GM19238 (cell line): ENCODE data around the gene TRAPPC10.
"Not testable (repeated sequence)": the region's sequence is repeated elsewhere in the genome, so short reads cannot be mapped to it uniquely, and the experiment has no call there.

ENCODE experiments used
- DNase-seq: peaks from one replicate; pipeline ENCODE4 v3.0.0; 2011; ENCODE audit warnings: low spot score; ENCODE audit not compliant: insufficient read length

The TRAPPC10 gene

DNA sequence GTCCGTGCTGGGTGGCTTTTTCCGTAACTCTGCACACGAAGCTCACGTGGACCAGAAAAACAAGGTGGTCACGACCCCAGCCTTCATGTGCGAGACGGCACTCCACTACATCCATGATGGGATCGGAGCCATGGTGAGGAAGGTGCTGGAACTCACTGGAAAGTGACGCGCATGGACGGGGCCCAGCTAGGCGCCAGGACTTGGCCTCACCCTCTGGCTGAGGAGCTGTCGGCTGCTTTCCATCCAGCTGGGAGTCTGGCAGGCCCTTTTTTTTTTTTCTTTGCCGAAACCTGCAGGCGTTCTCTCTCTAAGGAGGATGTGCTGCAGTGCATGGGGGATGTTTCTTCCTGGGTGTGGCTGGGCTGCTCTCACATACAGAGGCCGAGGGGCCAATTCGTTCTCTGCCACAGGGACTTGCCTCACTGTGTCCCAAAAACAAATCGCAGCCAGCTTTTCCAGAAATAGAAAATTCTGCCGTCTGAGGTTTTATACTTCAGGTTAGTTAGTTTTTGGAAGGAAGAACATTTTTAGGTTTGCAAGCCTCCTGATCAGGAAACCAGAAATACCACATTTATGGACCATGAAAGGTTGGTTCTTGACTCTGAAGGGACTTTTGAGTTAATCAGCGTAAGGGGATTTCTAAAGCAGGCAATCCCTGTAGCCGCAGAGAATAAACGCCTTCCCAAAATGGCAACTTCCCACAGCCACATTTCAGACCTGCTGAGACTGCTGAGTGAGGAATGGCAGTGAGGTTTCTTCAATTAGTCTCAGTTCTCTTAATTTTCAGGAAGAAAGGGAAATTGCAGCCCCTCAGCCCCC, 132.9 kb downstream of the TRAPPC10 start:
- DNase-seq: not testable (repeated sequence)

DNA sequence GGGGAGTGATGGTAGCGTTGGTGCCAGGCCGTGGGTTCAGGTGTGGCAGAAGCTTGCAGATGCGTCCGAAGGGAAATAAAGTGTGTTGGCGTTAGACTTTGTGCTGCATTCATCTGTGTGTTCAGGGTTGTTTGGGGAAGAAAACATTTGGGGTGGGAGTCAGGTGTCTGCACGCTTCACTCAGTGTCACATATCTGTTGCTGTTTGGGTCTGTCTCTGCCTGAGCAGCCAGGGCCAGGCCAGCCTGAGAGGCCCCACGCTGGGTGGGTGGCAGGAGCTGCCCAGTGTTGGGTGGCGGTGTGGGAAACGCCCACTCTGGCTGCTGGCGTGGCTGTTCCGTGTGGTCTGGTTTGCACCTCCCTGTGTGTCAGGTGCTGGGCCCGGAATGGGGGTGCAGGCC, 133.5 kb downstream of the TRAPPC10 start:
- not testable (repeated sequence) for DNase-seq

DNA sequence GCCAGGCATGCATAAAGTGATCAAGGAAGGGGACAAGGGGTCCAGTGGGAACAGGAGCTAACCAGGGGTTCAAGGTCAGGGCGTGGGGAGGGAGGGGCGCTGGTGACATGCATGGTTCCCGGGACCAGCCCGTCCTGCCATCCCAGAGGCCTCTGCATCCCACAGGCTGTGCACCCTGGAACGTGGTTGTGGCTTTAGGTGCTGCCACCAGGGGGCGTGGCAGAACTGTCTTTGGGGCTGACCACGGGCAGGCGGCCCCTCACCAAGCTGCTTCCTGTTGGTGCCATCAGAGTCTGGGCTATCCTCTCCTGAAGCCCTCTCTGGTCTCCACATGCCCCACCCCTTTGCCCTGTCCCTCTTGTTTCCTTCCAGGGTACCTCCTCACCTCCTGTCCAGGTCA, 135.0 kb downstream of the TRAPPC10 start:
- DNase-seq: not testable (repeated sequence)

DNA sequence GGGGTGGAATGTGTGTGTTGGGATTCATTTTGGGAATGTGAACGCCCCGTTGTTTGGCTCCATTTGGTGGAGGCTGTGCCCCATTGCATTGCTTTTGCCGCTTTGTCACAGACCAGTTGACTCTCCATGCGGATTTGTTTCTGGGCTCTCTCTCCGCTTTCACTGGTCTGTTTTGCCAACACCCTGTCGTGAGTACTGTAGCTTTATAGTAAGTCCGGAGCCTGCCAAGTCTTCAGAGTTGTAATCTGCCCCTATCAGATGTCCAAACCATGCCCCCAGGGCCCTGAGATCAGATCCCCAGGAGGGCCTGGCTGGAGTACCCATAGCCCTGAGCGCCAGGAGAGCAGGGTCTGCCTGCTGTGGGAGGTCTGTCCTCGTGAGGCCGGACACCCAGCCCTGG, 138.1 kb downstream of the TRAPPC10 start:
- DNase-seq: not testable (repeated sequence)

DNA sequence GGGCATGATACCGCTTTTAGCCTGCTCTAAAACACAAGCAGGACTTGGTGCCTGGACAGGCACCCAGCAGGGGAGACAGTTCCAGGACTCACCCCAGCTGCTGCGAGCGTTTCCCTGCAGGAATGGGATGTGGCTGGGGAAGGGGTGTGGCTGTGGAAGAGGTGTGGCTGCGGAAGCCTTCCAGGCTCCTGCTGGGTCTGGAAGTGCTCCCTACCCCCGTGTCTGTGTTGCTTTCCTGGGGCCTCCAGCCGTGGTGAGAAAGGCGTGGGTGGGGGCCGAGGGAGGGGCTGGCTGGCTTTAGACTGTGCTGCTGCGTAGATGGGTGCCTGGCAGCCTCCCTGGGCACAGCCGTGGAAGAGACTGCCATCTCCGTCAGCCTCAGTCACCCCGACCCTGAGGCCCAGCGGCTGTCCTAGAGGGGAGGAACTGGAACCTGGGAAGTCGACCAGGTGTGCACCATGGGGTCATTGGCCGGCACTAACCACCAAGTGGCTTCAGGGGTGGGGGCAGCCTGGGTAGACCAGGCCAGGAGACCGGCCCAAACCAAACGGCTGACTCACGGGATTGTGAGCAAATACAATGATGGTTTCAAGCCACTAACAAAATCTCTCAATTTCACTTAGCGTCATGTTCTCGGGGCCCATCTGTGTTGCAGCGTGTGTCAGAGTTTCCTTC, 141.2 kb downstream of the TRAPPC10 start:
- not testable (repeated sequence) for DNase-seq

DNA sequence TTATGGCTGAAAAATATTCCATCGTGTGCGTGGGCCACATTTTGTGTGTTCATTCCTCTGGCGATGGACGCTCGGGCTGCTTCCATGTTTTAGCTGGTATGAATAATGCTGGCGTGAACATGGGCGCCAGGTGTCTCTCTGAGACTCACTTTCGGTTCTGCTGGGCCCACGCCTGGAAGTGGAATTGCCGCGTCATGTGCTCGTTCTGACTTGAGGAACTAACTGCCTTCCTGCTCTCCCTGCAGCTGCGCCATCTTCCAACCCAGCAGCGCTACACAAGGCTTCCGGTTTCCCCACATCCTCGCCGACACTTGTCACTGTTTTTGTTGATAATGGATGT, 141.8 kb downstream of the TRAPPC10 start:
- DNase-seq: not testable (repeated sequence)

DNA sequence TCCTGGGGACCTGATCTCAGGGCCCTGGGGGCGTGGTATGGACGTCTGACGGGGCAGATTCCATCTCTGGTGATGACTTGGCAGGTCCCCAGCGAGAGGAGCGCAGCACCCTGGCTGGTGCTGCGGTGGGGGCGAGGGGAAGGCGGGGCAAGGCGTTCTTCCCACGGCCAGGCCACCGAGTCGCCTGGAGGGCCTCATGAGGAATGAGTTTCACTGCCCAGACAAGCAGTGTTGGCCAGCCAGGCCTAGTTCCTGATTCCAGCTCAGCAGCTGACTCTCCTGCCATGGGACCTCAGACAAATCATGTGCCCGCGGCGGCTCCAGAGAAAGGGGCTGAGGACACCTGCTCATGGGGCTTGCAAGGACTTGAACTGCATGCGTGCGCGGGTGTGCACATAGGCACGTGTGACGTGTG, 142.7 kb downstream of the TRAPPC10 start:
- not testable (repeated sequence) for DNase-seq

DNA sequence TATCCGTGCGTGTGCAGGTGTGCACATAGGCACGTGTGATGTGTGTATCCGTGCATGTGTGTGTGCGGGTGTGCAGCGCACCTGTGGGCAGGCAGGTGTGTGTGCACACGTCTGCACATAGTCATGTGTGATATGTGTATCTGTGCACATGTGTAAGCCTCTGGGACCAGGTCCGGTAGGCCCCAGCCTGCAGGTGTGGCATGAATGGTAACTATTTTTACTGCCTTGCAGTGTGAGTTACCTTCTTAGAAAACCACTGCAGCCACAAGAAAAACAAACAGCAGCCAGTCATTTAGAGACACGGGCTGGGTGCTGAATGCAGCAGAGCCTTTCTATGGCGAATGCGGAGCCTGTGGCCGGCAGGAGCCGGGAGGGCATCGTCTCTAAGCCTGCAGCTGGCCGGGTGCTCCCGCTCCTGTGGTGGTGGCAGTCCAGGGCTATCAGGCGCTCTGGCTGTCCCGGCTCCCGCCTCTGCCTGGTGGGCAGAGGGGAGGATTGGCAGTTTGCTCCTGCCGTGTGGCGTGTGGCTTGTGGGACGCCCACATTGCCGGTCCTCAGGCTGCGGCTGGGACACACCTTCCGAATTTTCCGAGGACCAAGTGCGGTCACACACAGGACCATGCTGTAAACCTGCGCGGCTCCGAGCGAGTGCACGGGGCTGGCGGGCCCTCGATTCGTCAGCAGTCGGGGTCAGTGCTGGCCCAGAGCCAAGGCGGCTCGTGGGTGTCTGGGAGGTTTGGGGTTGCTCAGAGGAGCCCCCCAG, 143.3 kb downstream of the TRAPPC10 start:
- not testable (repeated sequence) for DNase-seq

DNA sequence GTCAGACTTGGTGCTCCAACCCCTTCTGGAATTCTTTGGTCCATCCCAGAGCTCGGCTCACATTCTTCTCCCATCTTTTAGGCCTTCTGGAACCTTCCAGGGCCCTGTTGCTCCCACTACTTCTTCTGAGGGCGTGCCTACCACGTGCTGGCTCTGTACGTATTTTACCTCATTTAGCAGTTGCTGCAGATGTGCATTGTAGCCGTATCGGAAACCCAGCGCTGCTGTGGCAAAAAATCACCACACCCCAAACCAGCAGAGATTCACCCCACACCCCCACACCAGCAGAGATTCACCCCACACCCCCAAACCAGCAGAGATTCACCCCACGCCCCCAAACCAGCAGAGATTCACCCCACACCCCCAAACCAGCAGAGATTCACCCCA, 143.9 kb downstream of the TRAPPC10 start:
- not testable (repeated sequence) for DNase-seq
